ENCODE data around the gene GPX7.

DNA sequence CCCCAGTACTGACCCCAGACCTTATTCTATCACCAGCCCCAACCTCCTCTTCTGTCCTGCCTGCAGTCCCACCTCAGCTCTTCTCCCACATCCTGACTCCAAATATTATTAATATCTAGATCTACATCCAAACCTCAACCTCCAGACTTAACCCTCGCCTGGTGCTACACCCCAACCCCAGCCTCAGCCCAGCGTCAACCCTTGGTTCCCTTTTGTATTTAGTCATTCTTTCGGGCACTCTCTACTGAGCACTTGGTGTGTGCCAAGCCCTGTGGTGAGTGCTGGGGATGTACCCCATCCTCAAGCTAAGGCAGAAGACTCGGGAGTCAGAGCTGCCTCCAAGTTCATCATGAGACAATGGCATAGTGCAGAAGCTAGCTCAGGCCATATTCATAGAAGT is 31.9 kb downstream of the GPX7 start:
- no peak for TF ChIP-seq TAF1 (IDR thresholded peaks at IDR 0.05; ENCODE audit: borderline replicate concordance, low read depth, low read length)
- TF ChIP-seq POLR2AphosphoS5 (IDR thresholded peaks at IDR 0.05; ENCODE audit: low read depth, low read length): no peak
